Measurements from ENCODE around the gene VPS37B. TPM values are rescaled to one million over a fixed set of nuclear protein-coding genes. Genes with fewer than 3 reads are reported as not detected.
"Not testable (repeated sequence)": the region's sequence is repeated elsewhere in the genome, so short reads cannot be mapped to it uniquely, and the experiment has no call there.

VPS37B gene, protein sequence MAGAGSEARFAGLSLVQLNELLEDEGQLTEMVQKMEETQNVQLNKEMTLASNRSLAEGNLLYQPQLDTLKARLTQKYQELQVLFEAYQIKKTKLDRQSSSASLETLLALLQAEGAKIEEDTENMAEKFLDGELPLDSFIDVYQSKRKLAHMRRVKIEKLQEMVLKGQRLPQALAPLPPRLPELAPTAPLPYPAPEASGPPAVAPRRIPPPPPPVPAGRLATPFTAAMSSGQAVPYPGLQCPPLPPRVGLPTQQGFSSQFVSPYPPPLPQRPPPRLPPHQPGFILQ
- total RNA-seq, result 10.6 and 15.7 TPM in 2 replicates

DNA sequence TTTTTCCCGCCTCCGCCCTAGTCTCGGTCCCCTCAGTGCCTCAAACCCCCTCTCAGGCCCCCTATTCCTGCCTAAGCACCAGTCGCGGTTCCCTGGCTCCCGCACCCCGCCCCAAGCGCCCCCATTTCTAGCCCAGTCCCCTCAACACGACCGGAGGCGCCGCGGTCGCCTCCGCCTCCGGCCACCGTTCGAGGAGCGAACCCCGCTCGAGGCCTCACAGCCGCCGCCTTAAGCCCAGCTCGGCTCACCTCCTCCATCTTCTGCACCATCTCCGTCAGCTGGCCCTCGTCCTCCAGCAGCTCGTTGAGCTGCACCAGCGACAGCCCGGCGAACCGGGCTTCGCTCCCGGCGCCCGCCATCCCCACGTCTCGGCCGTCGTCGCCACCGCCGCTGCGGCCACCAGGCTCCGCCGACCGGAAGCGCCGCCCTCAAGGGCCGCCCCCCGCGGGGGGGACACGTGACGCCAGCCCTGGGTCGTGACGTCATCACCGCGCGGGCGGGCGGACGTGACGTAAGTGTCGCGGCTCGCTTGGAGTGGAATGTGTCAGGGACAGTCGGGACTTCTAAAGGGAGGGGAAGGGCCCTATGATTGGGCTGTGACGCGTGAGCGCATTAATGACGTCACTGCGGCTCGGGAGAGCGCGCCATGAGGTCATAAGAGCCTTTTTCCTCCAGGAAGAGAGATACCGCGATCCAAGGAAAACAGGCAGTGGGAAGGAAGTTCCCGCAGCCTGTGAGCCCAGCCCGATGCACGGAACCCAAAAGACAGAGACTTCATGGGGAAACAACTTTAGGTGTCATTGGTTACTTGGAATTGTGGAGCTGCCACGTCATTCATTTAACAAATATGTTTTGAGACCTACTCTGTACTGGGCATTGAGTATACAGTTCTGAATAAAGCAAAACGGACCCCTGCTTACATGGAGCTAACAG lies at the start of gene VPS37B:
VPS37B (minus strand) TSS at position 421 of the 933 bp plus-strand sequence; CDS start at position 359, 62 bp downstream.
- DNase-seq (ENCODE audit: low read depth, low spot score), result no peak

DNA sequence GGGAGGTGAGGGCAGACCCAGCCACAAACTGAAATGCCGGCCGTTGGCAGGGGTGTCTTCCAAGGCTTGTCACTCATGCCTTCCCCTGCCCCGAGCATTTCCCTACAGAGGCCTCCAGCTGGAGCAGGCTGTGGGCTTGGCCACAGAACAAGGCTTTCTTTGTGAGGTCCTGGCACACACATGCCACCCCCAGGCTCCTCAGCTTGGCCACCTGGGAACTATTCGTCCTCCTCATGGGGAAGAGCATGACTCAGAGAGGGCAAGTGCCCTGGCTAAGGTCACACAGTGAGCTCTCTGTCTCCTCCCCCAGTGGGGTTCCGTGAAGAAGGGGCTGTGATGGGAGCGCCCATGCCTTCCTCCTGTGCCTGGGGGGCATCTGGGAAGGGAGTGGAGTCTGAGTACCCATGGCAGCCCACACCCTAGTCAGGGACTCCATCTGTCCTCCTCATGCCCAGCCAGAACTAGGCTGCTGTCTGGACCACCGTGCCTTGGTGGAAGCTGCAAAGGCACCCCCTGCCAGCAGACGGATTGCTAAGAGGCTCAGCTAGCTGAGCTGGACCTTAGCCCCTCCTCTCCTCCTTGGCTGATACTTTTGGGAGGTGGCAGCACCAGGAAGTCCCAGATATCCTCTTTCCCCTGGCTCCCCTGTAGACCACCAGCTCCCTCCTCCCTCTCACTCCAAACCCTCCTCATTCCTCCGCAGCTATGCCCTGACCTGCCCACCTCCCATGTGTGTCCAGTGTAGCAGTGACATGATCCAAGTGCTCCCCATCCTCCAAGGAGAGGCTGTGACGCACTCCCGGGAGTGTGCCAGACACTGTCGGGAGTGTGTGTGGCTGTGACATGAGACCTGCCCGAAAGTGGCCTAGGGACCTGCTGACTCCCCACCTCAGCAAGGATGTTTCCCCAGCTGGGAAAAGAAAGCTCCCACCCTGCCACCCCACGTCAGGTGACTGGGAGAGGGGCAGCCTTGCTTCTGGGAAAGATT lies 49.0 kb upstream of the VPS37B start:
- no peak for DNase-seq (ENCODE audit: low read depth, low spot score)

DNA sequence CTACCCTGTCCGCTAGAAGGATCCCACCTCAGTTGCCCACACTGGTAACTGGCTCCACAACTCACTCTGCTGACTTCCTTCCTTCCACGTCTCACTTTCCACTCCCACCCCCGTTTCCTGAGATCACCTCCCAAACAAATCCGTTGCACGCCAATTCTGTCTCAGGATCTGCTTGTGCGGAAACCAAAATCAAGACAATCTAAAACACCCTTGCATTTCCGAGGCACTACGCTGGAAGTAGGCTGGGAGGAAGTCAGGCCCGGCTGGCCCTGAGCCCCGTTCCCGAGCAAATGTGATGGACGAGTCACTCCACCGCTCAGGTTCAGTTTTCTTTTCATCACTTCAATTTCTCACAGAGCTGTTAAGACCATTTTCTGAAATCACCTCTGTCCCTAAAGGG lies 47.3 kb upstream of the VPS37B start:
- no peak for DNase-seq (ENCODE audit: low read depth, low spot score)

DNA sequence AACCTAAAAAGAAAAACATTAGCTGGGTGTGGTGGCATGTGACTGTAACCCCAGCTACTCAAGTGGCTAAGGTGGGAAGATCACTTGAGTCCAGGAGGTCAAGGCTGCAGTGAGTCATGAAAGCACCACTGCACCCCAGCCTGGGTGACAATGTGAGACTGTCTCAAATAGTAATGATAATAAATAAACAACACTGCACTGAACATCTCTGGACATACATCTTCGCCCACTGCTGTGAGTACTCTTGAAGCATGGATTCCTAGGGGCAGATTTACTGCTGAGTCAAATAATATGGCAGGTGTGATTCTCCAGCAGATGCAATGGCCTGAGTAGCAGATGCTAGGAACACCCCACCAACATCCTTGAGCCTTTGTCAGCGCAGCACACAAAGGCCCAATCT lies 46.7 kb upstream of the VPS37B start:
- no peak for DNase-seq (ENCODE audit: low read depth, low spot score)

DNA sequence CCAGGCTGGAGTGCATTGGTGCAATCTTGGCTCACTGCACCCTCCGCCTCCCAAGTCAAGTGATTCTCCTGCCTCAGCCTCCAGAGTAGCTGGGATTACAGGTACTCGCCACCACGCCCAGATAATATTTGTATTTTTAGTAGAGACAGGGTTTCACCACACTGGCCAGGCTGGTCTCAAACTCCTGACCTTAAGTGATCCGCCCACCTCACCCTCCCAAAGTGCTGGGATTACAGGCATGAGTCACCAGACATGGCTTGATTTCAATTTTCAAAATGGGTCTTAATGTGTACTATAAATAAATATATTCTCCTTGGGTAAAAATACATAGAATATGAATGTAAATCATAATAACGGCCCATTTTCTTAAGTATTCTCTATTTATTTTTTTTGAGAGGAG lies 45.4 kb upstream of the VPS37B start:
- DNase-seq (ENCODE audit: low read depth, low spot score), result not testable (repeated sequence)

DNA sequence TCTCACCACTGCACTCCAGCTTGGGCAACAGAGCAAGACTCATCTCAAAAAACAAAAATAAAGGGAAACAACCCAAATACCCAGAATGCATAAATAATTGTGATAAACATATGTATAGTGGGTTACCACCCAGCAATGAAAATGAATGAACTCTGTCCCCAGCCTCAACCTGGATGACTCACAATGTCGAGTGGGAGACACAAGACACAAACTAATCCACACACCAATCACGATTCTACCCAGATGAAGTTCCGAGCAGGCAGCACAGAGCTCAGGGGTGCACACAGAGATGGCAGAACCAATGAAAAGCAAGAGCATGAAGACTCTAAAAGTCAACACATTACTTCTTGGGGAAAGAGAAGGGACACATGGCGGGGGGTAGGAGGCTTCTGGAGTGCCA lies 43.2 kb upstream of the VPS37B start:
- no peak for DNase-seq (ENCODE audit: low read depth, low spot score)

DNA sequence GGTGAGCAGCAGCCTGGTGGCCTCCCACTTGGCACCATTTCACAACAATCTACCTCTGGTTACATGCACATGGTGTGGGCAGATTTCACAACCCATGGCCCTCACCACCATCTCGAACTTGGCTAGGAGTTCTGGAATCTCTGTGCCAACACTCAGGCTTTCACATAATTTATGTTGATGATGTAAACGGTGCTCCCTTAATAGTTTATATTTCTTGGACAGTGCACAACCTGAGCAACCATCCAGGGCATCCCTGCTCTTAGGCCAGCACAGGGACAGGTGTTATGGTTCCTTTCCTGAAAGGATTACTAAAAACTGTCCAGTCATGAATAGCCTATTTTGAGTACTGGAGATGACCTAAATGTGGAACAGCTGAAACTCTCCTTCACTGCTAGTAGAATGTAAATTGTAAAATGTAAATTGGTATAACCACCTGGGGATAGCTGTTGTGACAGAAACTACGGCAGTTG lies 41.7 kb upstream of the VPS37B start:
- no peak for DNase-seq (ENCODE audit: low read depth, low spot score)

DNA sequence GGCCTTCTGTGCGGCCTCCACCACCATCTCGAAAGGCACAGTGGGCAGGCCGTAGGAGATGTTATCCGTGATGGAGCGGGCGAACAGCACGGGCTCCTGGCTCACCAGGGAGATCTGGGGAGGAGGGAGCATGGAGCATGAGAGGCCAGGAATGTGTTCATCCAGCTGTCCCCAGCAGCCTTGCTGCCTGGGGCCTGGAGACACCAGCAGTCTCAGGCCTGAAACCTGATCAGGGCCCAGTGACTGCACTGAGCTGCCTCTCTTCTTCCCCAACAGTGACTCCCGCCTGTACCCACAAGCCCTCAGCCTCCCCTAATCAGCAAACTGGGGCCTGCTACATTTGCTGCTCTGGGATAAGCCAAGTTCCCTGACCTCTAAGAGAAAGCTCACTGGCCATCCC lies 39.4 kb upstream of the VPS37B start:
- DNase-seq (ENCODE audit: low read depth, low spot score), result no peak

DNA sequence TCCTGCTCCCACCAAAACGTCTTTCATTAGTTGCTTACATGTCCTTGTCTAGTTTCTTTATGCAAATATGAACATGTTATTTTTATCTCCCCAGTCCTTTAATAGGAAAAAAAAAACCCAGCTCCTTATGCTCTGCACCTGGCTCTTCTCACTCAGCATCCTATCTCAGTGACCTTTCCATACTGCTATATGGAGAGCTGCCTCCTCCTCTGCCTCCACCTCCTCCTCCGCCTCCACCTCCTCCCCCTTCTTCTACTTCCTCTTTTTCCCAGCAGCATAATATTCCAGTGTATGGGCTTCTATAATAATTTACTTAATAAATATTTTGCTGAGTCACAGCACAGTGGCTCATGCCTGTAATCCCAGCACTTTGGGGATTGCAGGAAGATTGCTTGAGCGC lies 38.8 kb upstream of the VPS37B start:
- DNase-seq (ENCODE audit: low read depth, low spot score), result no peak

DNA sequence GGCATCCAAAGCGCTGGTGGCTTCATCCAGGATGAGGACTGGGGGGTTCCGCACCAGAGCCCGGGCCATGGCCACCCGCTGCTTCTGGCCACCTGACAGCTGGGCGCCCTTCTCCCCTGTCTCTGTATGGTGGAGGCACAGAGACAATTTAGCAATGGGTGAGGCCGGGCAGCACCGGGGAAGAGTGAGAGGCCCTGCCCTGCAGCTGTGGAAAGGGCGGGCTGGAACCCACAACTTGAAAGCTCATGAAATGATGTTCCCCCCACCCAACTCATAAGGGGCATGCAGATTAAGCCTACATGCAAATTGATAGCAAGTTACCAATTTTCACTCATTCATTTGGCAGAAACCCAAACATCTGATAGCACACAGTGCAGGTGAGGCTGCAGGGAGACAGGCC lies 36.3 kb upstream of the VPS37B start:
- DNase-seq (ENCODE audit: low read depth, low spot score), result no peak

DNA sequence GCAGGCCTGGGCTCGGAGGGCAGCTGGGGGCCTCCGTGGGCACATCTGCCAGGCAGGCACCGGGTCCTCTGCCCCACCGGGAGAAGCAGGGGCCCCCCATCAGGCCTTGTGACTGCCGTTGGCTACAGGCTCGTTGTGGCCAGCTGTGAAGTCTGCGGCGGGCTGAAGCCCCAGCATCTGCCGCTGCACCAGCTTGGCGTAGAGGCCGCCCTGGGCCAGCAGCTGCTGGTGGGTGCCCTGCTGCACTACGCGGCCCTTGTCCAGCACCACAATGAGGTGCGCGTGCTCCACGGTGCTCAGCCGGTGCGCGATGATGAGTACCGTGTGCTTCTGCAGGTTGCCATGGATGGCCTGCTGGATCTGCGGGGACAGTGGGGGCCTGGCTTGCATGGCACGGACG lies 33.9 kb upstream of the VPS37B start:
- DNase-seq (ENCODE audit: low read depth, low spot score), result no peak

DNA sequence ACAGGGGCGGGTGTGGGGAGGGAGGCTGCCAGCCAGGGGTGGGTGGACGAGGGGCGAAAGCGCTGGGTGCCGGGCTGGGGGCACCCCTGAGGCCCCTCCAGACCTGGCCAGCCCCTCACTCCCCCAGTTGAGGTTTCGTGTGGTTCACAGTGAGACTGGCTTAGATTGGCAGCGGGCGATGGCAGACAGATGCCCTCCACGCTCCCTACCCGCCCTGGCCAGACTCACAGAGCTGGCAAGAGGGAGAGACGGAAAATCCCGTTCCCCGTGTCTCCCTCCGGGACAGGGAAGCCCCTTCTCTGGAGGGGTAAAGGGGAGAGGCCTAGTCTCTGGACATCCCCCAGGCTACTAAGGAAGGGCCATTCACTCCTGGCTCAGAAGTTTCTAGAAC lies 33.2 kb upstream of the VPS37B start:
- DNase-seq (ENCODE audit: low read depth, low spot score), result no peak

DNA sequence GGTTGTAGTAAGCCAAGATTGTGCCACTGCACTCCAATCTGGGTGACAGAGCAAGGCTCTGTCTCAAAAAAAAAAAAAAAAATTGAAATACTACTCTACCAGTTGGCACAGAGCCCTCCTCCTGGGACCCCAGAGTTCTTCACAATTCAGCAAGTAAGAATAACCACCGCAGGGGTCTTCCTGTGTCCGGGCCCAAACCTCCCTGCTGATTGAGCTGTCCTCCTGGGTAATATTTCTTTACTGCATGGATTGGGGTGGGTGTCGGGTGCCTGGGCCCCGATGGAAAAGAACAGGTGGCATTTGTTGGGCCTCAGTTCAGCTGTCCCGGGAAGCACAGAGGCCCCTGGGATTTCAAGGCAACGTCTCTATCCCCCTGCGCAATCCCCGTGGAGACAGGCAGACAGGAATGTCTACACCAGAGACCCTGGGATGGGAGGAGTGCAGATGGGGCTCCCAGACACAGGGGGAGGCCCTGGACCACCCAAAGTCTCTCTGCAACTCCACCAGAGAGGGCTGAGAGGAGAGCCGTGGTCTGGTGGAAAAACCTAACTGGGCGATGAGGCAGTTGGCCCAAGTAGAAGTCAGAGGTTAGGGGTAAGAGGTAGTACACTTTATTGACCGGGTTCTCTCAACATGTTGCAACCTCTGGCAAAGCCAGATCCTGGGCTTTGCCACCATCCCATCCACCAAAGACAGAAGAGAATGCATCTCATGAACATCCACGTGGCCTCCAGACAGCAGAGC lies 32.7 kb upstream of the VPS37B start:
- no peak for DNase-seq (ENCODE audit: low read depth, low spot score)

DNA sequence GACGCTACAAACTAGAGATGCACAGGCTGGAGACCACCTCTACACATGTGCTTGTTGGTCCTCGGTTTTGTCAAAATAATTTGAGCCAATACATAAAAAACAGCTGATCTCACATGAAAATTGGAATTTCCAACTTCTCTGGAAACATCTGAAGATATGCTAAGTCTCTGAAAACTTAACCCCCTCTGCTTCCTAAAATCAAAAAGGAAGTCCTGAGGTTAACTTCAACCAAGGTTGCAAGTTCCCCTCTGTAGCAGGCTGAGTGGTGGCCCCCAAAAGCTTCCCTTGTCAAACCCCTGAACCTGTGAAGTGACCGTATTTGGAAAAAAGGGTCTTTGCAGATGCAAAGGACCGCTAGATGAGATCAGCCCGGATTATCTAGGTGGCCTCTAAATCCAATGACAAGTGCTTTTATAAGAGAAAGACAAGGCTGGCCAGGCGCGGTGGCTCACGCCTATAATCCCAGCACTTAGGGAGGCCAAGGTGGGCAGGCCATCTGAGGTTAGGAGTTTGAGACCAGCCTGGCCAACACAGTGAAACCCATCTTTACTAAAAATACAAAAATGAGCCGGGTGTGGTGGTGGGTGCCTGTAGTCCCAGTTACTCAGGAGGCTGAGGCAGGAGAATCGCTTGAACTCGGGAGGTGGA lies 32.0 kb upstream of the VPS37B start:
- DNase-seq (ENCODE audit: low read depth, low spot score), result no peak

DNA sequence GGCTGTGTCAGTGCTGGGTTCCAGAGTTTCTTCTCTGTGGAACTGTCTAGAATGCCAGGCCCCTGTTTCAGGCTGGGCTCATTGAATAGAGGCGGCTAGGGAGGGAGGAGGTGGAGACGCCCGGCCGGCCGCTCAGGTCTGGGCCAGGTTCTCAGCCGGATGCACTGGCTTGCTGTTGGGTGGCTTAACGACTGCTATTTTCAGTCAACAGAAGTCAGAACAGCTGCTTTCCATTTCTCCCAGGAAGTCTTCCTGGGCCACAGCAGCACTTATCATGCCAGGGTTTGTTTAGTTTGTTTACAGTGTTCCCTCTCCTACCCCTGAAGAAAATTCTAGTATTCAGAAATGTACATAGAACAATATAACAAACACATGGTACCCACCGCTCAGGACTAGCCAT lies 26.0 kb upstream of the VPS37B start:
- DNase-seq (ENCODE audit: low read depth, low spot score), result no peak

DNA sequence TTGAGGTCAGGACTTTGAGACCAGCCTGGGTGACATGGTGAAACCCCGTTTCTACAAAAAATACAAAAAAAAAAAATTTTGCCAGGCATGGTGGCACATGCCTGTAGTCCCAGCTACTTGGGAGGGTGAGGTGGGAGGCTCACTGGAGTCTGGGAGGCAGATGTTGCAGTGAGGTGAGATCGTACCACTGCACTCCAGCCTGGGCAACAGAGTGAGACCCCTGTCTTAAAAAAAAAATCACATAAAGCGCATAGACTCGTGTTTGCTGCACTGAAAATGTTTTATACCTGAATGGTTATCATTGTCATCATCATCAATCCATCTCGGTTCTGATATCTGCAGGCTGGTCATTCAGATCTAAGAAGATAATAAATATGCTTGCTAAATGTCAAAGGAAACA lies 24.8 kb upstream of the VPS37B start:
- no peak for DNase-seq (ENCODE audit: low read depth, low spot score)

DNA sequence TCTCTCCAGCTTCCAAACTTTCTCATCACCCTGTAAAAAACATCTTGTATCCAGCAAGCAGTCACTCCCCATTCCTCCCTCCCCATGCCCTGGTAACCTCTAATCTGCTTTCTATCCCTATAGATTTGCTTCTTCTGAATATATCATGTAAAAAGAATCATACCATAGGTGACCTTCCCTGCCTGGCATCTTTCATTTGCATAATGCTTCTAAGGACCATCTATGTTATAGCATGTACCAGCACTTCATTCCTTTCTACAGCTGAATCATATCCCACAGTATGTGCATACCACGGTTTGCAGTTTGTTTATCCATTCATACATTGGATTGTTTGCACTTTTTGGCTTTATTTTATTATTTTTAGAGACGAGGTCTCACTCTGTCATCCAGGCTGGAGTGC lies 22.9 kb upstream of the VPS37B start:
- DNase-seq (ENCODE audit: low read depth, low spot score), result no peak

DNA sequence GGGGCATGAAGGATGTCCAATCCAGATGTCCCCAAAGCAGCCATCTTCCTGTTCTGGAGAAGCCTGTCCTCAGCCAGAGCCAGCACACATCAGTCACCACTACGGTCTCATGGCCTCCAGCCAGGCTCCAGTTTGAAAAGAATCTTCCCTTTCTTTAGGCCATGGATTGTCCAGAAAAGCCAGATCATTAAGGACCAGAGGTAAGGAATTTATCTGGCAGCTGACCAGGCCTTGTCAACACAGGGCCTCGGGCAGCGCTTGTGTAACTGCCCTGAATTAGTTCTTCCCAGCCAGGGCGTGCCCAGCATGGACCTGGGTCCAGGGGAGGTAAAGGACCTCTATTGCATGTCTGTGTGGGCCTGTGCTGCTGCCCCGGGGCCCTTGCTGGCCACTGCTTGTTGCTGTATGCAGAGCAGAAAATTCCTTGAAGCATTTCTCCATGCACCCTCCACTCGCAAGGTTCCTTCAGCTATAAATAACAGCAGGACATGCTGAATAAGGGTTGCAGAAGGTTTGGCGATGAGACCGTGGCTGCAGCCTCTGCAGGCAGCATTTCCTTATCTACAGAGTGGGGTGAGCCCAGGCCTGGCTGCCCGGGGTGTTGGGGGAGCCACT lies 21.7 kb upstream of the VPS37B start:
- DNase-seq (ENCODE audit: low read depth, low spot score), result no peak

DNA sequence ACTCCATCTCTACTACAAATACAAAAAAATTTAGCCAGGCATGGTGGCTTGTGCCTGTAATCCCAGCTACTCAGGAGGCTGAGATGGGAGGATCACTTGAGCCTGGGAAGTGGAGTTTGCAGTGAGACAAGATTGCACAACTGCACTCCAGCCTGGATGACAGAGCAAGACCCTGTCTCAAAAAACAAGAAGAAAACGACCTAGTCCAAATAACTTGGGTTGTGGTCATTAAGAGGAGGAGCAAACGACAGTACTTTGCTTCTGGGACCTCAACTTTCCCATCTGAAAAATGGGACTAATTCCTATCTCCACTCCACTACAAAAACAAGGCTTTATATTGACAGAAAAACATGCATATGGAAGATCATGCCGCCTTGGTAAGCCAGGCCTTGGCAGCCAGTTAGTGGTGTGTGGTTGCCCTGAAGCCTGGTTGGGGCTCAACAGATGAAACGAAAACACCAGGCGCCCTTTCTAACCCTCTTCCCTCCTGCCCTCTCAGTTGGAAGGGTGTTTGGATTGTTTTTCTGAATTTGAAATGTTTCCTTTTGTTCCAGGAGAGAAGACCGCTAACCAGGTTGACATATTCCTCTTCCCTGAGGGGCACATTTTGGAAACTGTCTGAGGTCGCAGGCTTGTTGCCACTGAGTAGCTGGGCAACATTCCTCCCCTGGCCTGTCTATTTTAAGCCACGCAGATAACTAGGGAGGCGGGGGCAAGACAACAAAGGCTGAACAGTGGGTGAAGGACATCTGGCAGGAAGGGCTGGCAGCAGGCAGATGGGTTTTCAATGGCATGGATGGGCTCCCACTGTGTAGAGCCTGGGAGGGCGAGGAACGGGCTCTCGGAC lies 13.7 kb upstream of the VPS37B start:
- DNase-seq (ENCODE audit: low read depth, low spot score), result no peak

Measured in pulmonary artery endothelial cell (primary cell).